CD4-positive, alpha-beta T cell (primary cell): Measurements from ENCODE around the gene TRPV5. TPM values are rescaled to one million over a fixed set of nuclear protein-coding genes. Genes with fewer than 3 reads are reported as not detected.

Experiments
- ATAC-seq: fragments of 200-7000 bp; cut with Tn5 transposase; one replicate; pipeline ENCODE4 v1.10.0; 2022; ENCODE audit warnings: mild to moderate bottlenecking; ENCODE audit not compliant: poor library complexity
- CTCF ChIA-PET: fragments of 350-600 bp; sonication (Branson Sonifier 250); formaldehyde crosslinking; loops from one replicate; lab custom pipeline; 2021; ENCODE audit warnings: antibody characterized with exemption, inconsistent platforms; lab: Charles Lee
- POLR2A ChIA-PET: fragments of 350-600 bp; sonication (Branson Sonifier 250); formaldehyde crosslinking; loops from one replicate; lab custom pipeline; 2021; ENCODE audit warnings: antibody characterized with exemption, inconsistent platforms; lab: Charles Lee
- DNase-seq, 14 experiments: peaks; one replicate each; pipeline ENCODE4 v3.0.0-alpha.2; 2013 to 2020; ENCODE audit warnings: mixed read lengths in 2 of 14
- H3K27ac ChIP-seq, 2 donors: one replicate each; pipeline versions ENCODE4 v1.5.1 to v1.7.0; 2013; ENCODE audit warnings: low read length in 2 of 2, low read depth in 1 of 2, mild to moderate bottlenecking in 1 of 2
- H3K27me3 ChIP-seq, 2 experiments: 1 replicate in 1 of 2; 2 replicates in 1 of 2; pipeline versions ENCODE4 v1.6.1 to v1.7.0; 2013; ENCODE audit warnings: low read length in 2 of 2, control low read depth in 1 of 2, mild to moderate bottlenecking in 1 of 2, moderate library complexity in 1 of 2; ENCODE audit not compliant: insufficient read depth in 2 of 2, control insufficient read depth in 1 of 2
- H3K36me3 ChIP-seq: one replicate; pipeline ENCODE4 v1.6.1; 2013; ENCODE audit warnings: low read length, control low read depth; ENCODE audit not compliant: insufficient read depth
- H3K4me1 ChIP-seq: one replicate; pipeline ENCODE4 v1.6.1; 2013; ENCODE audit warnings: low read length, control low read depth; ENCODE audit not compliant: insufficient read depth
- H3K4me3 ChIP-seq: one replicate; pipeline ENCODE4 v1.5.1; 2013; ENCODE audit warnings: mild to moderate bottlenecking, low read length, moderate library complexity
- H3K9me3 ChIP-seq, 2 experiments: 1 replicate in 1 of 2; 2 replicates in 1 of 2; pipeline versions ENCODE4 v1.6.1 to v1.7.0; 2013; ENCODE audit warnings: low read length in 2 of 2, mild to moderate bottlenecking in 2 of 2, control low read depth in 1 of 2, moderate library complexity in 1 of 2; ENCODE audit not compliant: control insufficient read depth in 1 of 2, insufficient read depth in 1 of 2
- H3K27ac Mint-ChIP-seq: one replicate; pipeline ENCODE4 v1.8.0; 2020; ENCODE audit warnings: mixed read lengths
- H3K27me3 Mint-ChIP-seq: one replicate; pipeline ENCODE4 v1.8.0; 2021; ENCODE audit warnings: mixed read lengths
- H3K36me3 Mint-ChIP-seq: one replicate; pipeline ENCODE4 v1.8.0; 2021; ENCODE audit warnings: low read depth, mixed read lengths
- H3K4me1 Mint-ChIP-seq: one replicate; pipeline ENCODE4 v1.8.0; 2021; ENCODE audit warnings: low read depth, mixed read lengths
- H3K4me3 Mint-ChIP-seq: one replicate; pipeline ENCODE4 v1.8.0; 2020; ENCODE audit warnings: mild to moderate bottlenecking, mixed read lengths
- H3K9me3 Mint-ChIP-seq: one replicate; pipeline ENCODE4 v1.8.0; 2020; ENCODE audit warnings: mixed read lengths
- CTCF ChIP-seq: fragments of 200-600 bp; IDR thresholded peaks from one replicate; pipeline ENCODE4 v1.8.0; 2022; ENCODE audit warnings: antibody characterized with exemption, mild to moderate bottlenecking
- intact Hi-C, 2 experiments: fragments of 100-400 bp; cut with DNase I in 1 of 2; cut with micrococcal nuclease in 1 of 2; formaldehyde crosslinking; loops; one replicate each; pipeline versions ENCODE4 v1.15.1 to v1.9.0; 2023 to 2025; cut with DNase I, micrococcal nuclease
- total RNA-seq, 174 experiments: library from RNA in 2 of 174; stranded (reverse) in 2 of 174; gene quantifications; one replicate each; pipeline ENCODE4 v1.2.3 and lab custom pipeline; 2021 to 2026

TRPV5 gene
- total RNA-seq, 2 experiments from 2014 or later = not detected

- Mint-ChIP-seq H3K4me3 (no peak overlapping the region), H3K27me3 (no peaks in the 10 kb centered on the region), H3K27ac (no peak overlapping the region), H3K4me1 (no peaks in the 10 kb centered on the region), H3K36me3 (no peaks in the 10 kb centered on the region), H3K9me3 (no peaks in the 10 kb centered on the region)
- no peaks in the 10 kb centered on the region for H3K9me3 ChIP-seq
- DNase-seq (no peak), ATAC-seq (no peak)
- CTCF ChIA-PET = no interaction called here
- H3K4me3 ChIP-seq = no peak overlapping the region
- no peak for TF ChIP-seq CTCF
- no peaks in the 10 kb centered on the region for H3K36me3 ChIP-seq
- no peaks in the 10 kb centered on the region for H3K27me3 ChIP-seq
- POLR2A ChIA-PET = no interaction called here
- no peak overlapping the region for H3K27ac ChIP-seq
- intact Hi-C loops = no loop called here
- no peaks in the 10 kb centered on the region for H3K4me1 ChIP-seq
These were observed 42.6 kb downstream of the TRPV5 start for GRCh38 chr7:142890874-142891485.

DNA sequence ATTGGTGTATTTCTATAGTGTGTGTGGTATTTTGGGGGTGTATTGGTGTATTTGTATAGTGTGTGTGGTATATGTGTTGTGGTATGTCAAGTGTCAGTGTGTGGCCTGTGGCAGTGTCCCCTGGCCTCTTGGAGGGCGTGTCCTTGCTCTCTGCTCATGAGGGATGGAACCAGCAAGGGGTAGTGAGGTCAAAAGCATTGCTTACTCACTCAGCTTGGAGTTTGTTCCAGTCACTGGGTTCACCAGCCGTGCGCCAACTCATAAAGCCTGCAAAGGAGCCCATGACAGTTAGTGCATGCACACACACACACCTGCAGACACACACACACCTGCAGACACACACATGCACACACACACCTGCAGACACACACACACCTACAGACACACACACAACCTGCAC lies 43.7 kb downstream of the TRPV5 start:
- Mint-ChIP-seq H3K9me3 (no peaks in the 10 kb centered on the region), H3K27me3 (no peaks in the 10 kb centered on the region), H3K27ac (no peak overlapping the region), H3K4me3 (no peak overlapping the region), H3K36me3 (no peaks in the 10 kb centered on the region), H3K4me1 (no peaks in the 10 kb centered on the region)
- Histone ChIP-seq H3K36me3 (no peaks in the 10 kb centered on the region), H3K27ac (no peak overlapping the region), H3K4me1 (no peaks in the 10 kb centered on the region), H3K4me3 (no peak overlapping the region), H3K9me3 (no peaks in the 10 kb centered on the region), H3K27me3 (no peaks in the 10 kb centered on the region)
- CTCF ChIA-PET = no interaction called here
- no peak for DNase-seq
- intact Hi-C loops = loop anchor here in 1 of 2 experiments (10.0 kb wide), 1 partner anchor 325 kb away; no protein-coding TSS in a partner anchor
- POLR2A ChIA-PET = no interaction called here
- no peak for TF ChIP-seq CTCF
- no peak for ATAC-seq

DNA sequence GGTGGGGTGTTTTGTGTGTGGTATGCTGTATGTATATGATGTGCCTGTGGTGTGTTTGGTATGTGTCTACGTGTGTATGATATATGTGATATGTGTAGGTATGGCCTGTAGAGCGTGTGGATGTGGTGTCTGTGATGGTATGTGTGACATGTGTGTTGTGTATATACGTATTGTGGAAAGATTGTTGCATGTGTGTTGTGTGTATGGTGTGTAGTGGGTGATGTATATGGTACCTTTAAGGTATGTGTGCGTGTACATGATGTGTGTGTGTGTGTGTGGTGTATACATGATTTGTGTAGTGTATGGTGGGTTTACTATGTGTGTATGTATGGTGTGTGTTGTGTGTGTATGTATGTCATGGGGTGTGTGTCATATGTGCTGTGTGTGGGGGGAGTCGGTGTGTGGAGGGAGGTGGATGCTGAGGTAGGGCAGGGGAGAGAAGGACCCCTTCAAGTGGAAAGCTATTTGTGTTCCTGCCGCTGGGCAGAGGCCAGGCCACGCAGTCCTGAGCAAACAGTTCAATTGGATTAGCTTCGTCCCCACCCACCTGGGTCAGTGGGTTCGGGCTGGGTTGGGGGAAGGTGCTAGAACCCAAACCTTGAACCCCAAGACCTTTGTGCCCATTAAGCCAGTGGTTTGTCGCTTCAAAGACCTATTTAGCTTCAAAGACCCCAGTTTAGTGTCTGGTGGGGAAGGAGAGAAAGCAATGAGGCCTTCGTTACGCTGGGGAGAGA lies 46.1 kb downstream of the TRPV5 start:
- no peak for TF ChIP-seq CTCF
- ChIA-PET CTCF (no interaction called here), POLR2A (no interaction called here)
- no peak for ATAC-seq
- Histone ChIP-seq H3K4me1 (no peaks in the 10 kb centered on the region), H3K9me3 (no peaks in the 10 kb centered on the region), H3K4me3 (no peak overlapping the region), H3K27me3 (no peaks in the 10 kb centered on the region), H3K36me3 (no peaks in the 10 kb centered on the region), H3K27ac (no peak overlapping the region)
- H3K4me3 Mint-ChIP-seq = no peak overlapping the region
- intact Hi-C loops = loop anchor here in 1 of 2 experiments (10.0 kb wide), 1 partner anchor 327 kb away; no protein-coding TSS in a partner anchor
- H3K36me3 Mint-ChIP-seq = no peaks in the 10 kb centered on the region
- H3K27me3 Mint-ChIP-seq = no peaks in the 10 kb centered on the region
- no peak overlapping the region for H3K27ac Mint-ChIP-seq
- no peaks in the 10 kb centered on the region for H3K9me3 Mint-ChIP-seq
- no peaks in the 10 kb centered on the region for H3K4me1 Mint-ChIP-seq
- DNase-seq = no peak
